Upper lobe of right lung (tissue), 1 donor: ENCODE measurements around the gene ETV5. TPM values are rescaled to one million over a fixed set of nuclear protein-coding genes. Genes with fewer than 3 reads are reported as not detected.

ENCODE experiments used
- ATAC-seq: fragments of 200-7000 bp; cut with Tn5 transposase; one replicate; pipeline ENCODE4 v1.9.1; 2020; ENCODE audit warnings: mild to moderate bottlenecking, moderate library complexity
- DNase-seq: peaks from one replicate; pipeline ENCODE4 v3.0.0-alpha.2; 2020
- H3K27ac ChIP-seq: fragments of 200-600 bp; one replicate; pipeline ENCODE4 v1.8.0; 2022
- H3K27me3 ChIP-seq: fragments of 200-600 bp; one replicate; pipeline ENCODE4 v1.8.0; 2022; ENCODE audit warnings: mild to moderate bottlenecking
- H3K36me3 ChIP-seq: fragments of 200-600 bp; one replicate; pipeline ENCODE4 v1.8.0; 2022
- H3K4me1 ChIP-seq: fragments of 200-600 bp; one replicate; pipeline ENCODE4 v1.8.0; 2022
- H3K4me3 ChIP-seq: fragments of 200-600 bp; one replicate; pipeline ENCODE4 v1.8.0; 2022; ENCODE audit warnings: mild to moderate bottlenecking
- H3K9me3 ChIP-seq: fragments of 200-600 bp; one replicate; pipeline ENCODE4 v1.8.0; 2022
- CTCF ChIP-seq: fragments of 200-600 bp; IDR thresholded peaks from one replicate; pipeline ENCODE4 v1.8.0; 2022; ENCODE audit warnings: antibody characterized with exemption
- intact Hi-C: fragments of 100-400 bp; cut with DNase I; formaldehyde crosslinking; loops from one replicate; pipeline ENCODE4 v1.11.0; 2022
- total RNA-seq: library from RNA; stranded (reverse); fragmentation: NEBNext Ultra II Directional; extraction: Animal tissue kit (Norgen Biotek cat#: 25700); gene quantifications from one replicate; pipeline ENCODE4 v1.2.1, GENCODE V29; 2021
- donor health status: DM: no; HTN: yes; CAD: no; lungs with severe emphysema.

ETV5 gene
- total RNA-seq, 1 donor from 2014 or later, result 56.3 TPM

GRCh38 chr3:186053954-186054791 is 54.7 kb downstream of the ETV5 start:
- DNase-seq (no peak), ATAC-seq (no peak)
- no peaks in the 10 kb centered on the region for H3K4me1 ChIP-seq
- no peak overlapping the region for H3K27ac ChIP-seq
- intact Hi-C loops, result no loop called here
- H3K36me3 ChIP-seq, result peaks cover 65% of the 10 kb centered on the region
- no peak for TF ChIP-seq CTCF
- H3K9me3 ChIP-seq, result no peaks in the 10 kb centered on the region
- H3K4me3 ChIP-seq, result no peak overlapping the region
- H3K27me3 ChIP-seq, result no peaks in the 10 kb centered on the region

GRCh38 chr3:186052096-186052840 is 56.6 kb downstream of the ETV5 start:
- Histone ChIP-seq H3K36me3 (peaks cover 71% of the 10 kb centered on the region), H3K4me1 (no peaks in the 10 kb centered on the region), H3K9me3 (no peaks in the 10 kb centered on the region), H3K27ac (no peak overlapping the region), H3K27me3 (no peaks in the 10 kb centered on the region), H3K4me3 (no peak overlapping the region)
- TF ChIP-seq CTCF, result no peak
- intact Hi-C loops, result no loop called here
- no peak for ATAC-seq
- DNase-seq, result no peak

GRCh38 chr3:186049001-186049400 is 59.9 kb downstream of the ETV5 start:
- no peaks in the 10 kb centered on the region for H3K27me3 ChIP-seq
- no peak overlapping the region for H3K4me3 ChIP-seq
- ATAC-seq, result no peak
- H3K4me1 ChIP-seq, result no peaks in the 10 kb centered on the region
- peaks cover 54% of the 10 kb centered on the region for H3K36me3 ChIP-seq
- TF ChIP-seq CTCF, result no peak
- no peaks in the 10 kb centered on the region for H3K9me3 ChIP-seq
- no peak for DNase-seq
- intact Hi-C loops, result no loop called here
- H3K27ac ChIP-seq, result no peak overlapping the region

GRCh38 chr3:186048119-186048518 is 60.8 kb downstream of the ETV5 start:
- DNase-seq (no peak), ATAC-seq (no peak)
- Histone ChIP-seq H3K4me3 (no peak overlapping the region), H3K36me3 (peaks cover 54% of the 10 kb centered on the region), H3K4me1 (no peaks in the 10 kb centered on the region), H3K27me3 (no peaks in the 10 kb centered on the region), H3K9me3 (no peaks in the 10 kb centered on the region), H3K27ac (no peak overlapping the region)
- intact Hi-C loops, result no loop called here
- no peak for TF ChIP-seq CTCF

- Histone ChIP-seq H3K4me1 (no peaks in the 10 kb centered on the region), H3K4me3 (no peak overlapping the region), H3K27me3 (no peaks in the 10 kb centered on the region), H3K27ac (no peak overlapping the region), H3K36me3 (peaks cover 49% of the 10 kb centered on the region), H3K9me3 (no peaks in the 10 kb centered on the region)
- DNase-seq (no peak), ATAC-seq (no peak)
- no peak for TF ChIP-seq CTCF
- intact Hi-C loops, result no loop called here
These were observed 62.1 kb downstream of the ETV5 start for GRCh38 chr3:186046838-186047237.
